HG03196 (cell line): ENCODE measurements around the gene PACS1.

Experiments
- ATAC-seq: cut with Tn5 transposase; IDR thresholded peaks from one replicate; pipeline ENCODE4 v1.9.1; 2021; ENCODE audit not compliant: unreplicated experiment

PACS1 gene

GRCh38 chr11:66284526-66285078, 214.5 kb downstream of the PACS1 start:
- ATAC-seq = no peak

- ATAC-seq = no peak
Measured at GRCh38 chr11:66285250-66285947, 215.3 kb downstream of the PACS1 start.

DNA sequence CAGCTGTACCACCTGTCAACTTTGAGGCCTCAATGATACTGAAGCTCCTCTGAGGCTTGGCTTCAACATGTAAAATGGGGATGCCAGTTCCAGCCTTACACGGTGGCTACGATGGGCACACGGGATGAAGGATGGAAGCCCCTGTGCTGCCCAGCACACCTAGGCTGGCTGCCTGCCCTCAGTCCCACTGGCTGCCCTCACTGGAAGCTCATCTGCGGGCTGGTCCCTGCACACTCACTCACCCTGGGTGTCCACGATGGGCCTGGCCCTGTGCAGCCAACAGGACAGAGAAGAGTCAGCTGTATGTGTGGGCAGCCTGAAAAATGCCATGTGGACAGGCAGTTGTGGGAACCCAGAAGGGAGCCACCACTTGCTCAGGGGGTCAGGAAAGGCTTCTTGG, 216.6 kb downstream of the PACS1 start:
- ATAC-seq = no peak

DNA sequence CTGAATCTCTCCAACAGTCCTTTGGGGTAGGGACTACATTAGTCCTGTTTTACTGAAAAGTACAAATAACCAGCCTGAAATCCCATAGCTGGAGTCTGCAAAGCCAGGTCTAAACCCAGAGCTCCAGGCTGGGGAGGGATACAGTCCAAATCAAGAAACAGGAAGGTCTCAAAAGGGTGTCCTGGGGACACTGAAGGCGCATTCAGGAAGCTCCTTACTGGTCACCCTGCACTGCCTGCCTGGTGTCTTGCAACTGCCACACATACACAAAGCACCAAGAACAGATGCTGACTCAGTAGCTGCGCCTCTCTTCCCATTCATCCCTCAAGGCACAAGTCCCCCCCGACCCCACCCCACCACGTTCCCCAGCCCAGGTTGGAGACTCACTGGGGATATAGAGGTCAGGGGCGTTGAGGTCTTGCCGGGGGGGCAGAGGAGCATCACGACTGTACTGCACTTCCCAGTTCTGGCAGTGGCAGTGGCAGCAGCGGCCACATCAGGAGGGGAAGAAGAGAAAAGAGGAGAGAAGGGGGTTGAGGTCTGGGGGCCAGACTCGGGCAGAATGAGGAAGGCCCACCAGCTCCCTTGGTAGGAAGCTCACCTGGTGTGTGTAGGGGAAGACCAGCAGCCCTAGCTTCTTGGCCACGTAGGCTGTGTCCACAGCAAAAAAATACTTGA, 217.3 kb downstream of the PACS1 start:
- no peak for ATAC-seq

- ATAC-seq = peak; percentile 1
Measured at GRCh38 chr11:66287889-66288670, 218.0 kb downstream of the PACS1 start.

DNA sequence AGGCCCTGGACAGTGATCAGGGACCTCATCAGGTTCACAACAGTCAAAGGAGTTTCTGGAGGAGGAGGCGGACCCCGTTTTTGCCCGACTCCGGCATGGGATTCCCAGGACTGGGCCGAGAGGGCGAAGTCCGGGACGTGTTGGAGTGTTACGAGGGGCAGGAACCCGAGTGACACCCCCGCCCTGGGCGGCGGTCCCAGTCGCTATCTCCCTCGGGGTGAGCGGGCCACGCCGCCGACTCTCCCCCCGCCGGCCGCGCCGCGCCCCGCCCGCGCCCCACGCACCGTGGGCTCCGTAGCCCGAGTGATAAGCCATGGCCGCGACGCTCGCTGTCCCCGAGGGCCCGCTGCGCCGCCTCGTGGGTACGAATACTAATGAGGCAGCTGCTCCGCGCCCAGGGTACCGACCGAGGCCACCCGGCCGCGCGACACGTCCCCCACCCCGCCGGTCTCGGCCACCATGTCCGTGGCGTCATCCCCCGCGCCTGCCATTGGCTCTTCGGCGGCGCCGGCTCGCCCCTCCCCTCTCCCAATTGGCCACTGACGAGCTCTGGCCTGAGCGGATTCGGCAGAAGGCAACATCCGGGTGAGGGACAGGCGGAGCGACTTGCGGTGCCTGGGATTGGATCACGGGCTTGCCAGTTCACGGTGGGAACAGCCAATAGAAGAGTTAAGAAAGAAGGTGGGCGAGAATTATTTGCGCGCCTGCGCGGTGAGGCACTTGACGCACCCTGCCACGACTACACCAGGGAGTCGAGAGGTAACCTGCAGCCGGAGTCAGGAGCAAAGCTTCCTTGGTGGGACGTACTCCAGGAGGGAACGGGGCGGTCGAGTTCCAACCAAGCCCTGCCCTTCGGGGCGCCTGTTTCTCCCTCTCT, 218.8 kb downstream of the PACS1 start, which contains the start of gene YIF1A:
TSS of gene YIF1A (minus strand) at position 473 of the 877 bp plus-strand sequence. CDS start at position 315, 158 bp downstream.
- ATAC-seq = peak; percentile 84

- peak; percentile 38 for ATAC-seq
Measured at GRCh38 chr11:66289548-66290329, 219.7 kb downstream of the PACS1 start.

- no peak for ATAC-seq
Measured at GRCh38 chr11:66290330-66290621, 220.2 kb downstream of the PACS1 start.

- no peak for ATAC-seq
Measured at GRCh38 chr11:66291303-66291705, 221.2 kb downstream of the PACS1 start.

DNA sequence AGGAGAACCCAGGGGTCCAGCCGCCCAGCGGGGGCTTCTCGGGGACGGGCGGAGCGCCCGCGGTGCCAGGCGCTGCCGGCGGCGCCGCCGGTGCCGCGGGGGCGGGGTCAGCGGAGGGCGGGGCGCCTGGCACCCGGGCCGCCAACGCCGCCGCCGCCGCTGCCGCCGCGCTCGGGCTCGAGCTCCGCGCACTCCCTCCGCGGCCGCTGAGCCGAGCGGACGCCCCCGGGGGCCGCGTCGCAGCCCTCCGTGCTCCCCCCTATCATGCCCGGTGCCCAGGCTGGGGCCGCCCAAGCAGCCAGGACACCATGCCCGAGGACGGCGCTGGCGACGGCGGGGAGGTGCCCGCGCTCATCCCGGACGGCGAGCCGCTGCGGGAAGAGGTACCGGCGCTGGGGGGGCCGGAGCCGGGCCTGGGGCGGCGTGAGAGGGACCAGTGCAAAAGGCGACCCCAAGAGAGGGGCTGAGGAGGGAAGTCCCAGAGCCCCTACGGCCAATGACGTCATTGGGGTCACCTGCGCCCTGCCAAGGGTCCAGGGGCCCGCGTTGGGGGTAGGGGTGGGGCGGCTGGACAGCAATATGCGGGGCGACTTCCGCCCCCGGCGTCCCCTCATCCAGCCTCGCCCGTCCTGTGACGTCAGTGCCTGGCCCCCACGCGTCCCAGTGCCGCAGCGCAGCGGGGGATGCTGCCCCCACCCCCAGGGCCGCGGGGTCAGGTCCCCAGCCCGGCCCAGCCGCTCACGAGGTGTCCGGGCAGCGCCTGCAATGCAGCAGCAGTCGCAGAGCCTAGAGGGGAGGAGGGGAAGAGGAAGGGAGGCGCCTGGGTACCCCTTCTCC, 221.9 kb downstream of the PACS1 start, which contains the start of gene TMEM151A:
TSS of gene TMEM151A (plus strand) at position 189 of the 837 bp plus-strand sequence. CDS start at position 309, 120 bp downstream.
- ATAC-seq = no peak

DNA sequence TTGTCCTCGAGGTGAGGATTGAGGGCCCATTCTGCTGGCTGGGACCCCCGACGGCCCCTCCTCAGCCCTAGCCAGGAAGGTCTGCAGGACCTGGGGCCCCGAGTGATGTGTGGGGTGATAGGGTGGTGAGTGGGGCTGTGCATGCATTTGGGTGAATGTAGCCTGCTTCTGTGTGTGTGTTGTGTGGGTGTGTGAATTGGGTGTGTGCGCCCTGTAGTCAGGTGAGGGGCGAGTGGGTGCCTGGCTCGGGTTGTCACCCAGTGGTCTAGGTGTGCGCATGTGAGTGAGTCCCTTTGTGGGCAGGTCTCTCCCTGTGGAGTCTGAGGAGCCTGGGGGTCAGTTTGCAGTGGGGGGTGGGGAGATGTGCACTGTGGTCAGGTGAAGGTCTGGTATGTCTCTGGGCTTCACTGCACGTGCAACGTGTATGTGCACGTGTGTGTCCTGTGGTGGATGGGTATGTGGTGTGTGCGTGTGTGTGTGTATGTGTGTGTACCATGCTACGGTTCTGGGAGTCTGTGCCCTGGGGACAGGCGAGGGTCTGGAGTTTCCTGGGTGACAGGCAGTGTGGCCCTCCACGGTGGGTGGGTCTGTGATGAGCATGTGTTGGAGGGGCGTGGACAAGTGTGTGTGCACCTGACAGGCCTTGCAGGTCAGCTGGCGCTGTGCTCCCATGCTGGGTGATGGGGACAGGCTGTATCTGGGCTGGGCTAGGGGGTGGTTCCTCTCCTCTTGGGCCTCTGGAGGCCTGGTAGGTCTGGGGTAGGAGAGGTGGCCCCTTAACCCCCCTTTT, 222.7 kb downstream of the PACS1 start:
- no peak for ATAC-seq

DNA sequence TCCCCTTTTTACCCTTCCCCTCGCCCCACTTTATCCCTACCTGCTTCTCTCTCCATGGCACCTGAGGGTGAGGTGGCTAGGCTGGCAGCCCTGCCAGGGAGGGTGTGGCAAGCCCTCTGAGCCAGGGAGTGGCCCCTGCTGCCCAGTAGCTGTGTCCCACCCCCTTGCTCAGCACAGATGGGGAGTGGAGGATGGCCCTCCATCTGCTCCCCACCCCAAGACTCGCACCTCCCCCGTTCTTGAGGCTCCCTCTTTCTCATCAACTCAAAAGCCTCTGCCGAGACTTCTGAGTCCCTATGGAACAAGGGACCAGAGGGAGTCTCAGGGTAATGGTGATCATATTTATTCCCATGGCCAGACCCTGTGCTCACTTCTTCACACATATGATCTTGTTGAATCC, 223.3 kb downstream of the PACS1 start:
- no peak for ATAC-seq

- ATAC-seq = no peak
Measured at GRCh38 chr11:66293777-66294625, 223.9 kb downstream of the PACS1 start.
